DMS153 (cell line): ENCODE results near the gene PBX3.
"Not testable (repeated sequence)": the region's sequence is repeated elsewhere in the genome, so short reads cannot be mapped to it uniquely, and the experiment has no call there.

Source experiments
- DNase-seq: peaks from one replicate; lab custom pipeline; 2025; lab: John Stamatoyannopoulos, UW

Gene PBX3

DNA sequence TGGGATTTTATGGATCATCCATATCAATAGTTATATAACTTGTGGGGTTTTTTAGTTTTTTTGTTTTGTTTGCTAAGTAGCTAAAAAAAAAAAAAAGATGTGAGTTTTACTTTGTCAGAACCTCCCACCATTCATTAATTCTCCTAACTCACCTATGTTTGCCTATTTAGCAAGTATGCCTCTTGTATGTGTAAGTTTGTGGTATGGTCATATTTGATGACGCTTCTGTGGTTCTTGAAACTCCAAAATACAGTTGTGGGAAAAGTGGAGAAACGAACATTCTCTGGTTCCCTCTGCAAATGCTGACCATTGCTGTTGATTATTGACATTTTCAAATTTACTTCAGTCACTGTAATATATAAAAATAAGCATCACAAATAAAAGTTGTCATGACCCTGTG, 75.7 kb downstream of the PBX3 start:
- no peak for DNase-seq

DNA sequence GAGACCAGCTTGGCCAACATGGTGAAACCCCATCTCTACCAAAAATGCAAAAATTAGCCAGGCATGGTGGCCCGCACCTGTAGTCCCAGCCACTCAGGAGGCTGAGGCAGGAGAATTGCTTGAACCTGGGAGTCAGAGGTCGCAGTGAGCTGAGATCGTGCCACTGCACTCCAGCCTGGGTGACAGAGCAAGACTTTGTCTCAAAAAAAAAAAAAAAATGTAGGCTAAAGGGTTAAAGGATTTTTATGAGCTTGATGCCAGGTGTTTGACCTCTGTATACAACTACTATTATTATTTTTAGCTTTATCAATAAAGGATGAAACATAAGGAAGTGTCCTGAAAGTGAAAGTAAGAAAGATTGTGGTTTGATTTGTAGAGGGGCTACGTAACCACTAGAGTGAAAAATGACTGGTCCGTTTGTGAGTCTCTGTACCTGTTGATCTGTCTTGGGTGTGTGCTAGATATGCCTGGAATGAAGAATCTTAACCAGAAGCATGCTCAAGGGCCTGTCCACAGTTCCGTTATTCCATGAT, 76.8 kb downstream of the PBX3 start:
- not testable (repeated sequence) for DNase-seq

DNA sequence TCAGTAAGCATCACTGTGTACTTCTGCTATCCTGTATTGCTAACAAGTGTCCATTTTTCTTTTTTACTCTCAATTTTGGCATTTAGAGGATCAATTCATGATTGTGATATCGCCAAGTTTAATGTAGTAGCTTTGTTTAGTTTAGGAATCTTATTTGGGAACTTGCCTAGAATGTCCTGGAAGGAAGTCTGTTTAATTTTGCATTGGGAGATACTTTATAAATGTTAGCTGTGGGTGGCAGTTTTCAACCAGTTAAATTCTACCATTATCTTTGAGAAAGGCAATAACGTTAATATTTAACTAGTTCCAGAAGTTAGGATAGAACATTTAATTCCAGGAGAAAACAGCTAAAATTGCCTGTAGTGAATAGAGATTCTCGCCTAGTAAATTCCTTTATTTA, 78.6 kb downstream of the PBX3 start:
- no peak for DNase-seq

DNA sequence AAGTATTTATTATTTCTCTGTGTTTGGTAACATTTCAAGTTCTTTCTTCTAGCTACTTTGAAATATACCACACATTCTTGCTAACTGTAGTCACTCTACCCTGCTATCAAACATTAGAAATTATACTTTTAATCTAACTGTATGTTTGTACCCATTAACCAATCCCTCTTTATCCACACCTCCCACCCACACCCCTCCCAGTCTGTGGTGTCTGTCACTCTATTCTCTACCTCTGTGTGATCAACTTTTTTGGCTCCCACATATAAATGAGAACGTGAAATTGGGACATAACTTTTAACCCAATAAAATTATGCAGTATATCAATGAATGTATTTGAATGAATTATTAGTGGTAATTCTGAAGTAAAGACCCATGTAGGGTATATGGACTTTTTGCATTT, 79.7 kb downstream of the PBX3 start:
- DNase-seq = no peak

DNA sequence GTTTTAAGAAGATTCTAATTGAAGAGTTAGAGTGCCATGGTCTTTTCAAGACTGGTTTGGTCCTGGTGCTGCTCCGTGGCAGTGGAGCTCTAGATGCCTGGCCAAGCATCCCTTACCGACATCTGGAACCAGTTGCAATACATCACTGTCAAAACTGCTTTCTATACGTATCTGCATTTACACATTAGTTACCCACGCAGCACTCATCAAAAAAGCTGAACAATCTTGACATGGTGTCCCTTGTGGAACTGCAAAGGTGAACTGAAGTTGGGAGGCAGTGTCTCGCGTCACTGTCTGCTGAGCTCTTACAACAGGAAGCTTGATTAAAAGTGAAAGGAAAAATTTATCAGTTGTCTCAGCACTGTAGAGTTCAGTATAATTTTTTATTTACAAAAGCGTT, 82.6 kb downstream of the PBX3 start:
- no peak for DNase-seq

DNA sequence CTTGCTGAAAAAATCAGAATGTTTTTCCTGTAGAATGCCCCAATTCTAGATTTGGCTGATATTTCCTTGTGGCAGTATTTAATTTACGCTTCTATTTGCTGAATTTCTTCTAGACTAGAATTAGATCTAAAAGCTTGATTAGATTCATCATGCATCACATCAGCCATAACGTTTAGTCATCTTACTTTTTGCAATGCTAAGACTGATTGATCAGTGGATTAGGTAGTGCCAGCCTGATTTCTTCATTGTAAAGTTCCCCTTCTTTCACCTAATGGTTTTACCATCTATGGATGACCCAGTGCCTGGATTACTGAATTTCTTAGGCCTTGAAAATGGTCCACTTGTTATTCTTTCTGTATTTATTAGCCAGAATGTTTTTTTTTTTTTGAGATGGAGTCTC, 83.9 kb downstream of the PBX3 start:
- no peak for DNase-seq

DNA sequence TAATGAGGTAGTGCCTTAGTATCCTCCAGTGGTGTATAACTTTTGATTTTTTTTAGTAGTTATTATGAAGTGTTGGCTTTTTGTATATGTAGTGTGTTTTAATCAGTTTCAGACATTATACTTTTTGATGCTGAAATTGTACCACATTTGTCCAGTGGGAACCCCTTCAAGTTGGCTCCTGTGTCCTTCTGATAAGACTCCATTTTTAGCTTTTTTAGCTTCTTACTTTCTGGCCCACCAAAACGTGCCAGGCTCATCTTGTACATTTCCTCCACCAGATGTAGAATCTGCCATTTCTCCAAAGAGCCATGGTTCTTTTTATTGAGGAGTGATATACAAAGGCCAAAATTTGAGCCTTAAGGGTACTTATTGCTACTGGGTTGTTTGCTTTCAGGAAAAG, 84.4 kb downstream of the PBX3 start:
- DNase-seq = no peak

DNA sequence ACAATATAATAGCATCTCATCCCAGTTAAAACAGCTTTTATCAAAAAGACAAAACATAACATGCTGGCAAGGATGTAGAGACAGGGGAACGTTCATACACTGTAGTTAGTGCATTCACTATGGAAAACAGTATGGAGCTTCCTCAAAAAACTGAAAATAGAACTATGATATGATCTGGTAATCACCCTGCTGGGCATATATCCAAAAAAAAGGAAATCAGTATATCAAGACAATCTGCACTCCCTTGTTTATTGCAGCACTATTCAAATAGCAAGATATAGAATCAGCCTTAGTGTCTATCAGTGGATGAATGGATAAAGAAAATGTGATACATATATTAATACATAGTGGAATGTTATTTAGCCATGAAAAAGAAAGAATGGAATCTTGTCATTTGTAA, 88.5 kb downstream of the PBX3 start:
- no peak for DNase-seq

DNA sequence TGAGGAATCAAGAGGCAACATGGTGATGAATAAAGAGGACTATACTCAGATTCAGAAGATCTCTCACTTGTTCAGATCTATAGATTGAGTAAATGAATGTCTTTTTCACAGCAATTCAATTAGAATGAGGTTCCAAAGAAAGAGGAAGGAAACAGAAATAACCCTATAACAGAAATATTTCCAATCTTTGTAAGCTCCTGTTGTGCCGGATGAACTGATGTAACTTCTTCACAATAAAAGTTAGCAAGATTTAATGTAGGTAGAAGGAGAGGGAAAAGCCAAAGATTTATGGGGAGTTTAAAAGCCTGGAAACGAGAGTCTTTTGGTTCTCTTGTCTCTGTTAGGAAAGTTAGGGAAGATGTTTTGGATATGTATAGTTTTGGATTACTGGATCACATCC, 92.1 kb downstream of the PBX3 start:
- no peak for DNase-seq

DNA sequence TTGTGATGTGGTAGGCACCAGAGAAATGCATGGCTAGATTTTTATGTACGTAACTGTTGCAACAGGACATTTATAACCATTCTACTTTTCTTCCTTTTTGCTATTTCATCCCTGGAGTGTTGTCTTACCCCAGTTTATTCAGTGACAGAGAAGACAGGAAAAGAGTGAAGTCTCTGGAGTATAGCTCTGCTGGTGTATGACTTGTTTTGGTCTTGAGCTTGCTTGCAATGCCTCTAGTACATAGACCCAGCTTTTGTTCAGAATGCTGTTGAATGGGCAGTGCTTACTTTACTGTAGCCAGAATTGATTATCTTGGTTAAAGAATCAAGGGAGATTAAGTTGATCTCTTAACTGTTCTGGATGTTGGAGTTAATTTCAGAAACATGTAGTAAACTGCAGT, 94.3 kb downstream of the PBX3 start:
- DNase-seq = no peak

DNA sequence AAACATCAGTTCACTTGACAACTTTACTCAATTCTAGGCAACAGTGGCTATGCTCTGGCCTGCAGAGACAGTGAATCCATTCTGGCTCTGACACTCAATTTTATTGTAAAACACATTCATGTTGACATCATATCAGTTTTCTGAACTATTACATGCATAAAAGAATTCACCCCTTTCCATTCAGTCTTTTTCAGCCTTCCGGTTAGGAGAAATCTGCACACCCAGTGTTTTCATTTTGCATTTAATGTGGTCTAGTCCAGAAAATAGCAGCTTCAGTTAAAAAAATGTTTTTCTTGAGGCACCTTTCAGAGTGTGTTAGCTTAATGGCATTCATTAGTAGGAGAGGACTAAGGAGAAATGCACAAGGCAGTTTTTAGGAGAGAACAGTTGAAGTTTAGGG, 95.1 kb downstream of the PBX3 start:
- DNase-seq = no peak

DNA sequence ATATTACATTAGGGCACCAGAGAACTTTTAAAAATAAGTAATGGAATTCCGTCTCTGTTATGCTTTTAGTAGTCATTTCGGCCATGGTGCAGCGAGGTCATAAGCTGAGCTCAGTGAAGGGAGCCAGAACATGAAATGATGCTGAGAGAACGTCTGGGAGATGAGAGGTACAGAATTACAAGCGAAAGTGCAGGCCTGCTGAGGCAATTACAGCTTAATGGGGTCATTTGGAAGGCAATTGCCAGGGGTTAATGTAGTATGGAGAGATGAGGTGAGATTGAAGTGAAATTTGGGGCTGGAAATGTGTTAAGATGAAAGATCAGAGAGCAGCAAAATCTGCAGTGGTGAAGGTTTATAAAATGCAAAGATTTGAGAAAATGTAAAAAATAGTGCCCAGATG, 96.5 kb downstream of the PBX3 start:
- no peak for DNase-seq

DNA sequence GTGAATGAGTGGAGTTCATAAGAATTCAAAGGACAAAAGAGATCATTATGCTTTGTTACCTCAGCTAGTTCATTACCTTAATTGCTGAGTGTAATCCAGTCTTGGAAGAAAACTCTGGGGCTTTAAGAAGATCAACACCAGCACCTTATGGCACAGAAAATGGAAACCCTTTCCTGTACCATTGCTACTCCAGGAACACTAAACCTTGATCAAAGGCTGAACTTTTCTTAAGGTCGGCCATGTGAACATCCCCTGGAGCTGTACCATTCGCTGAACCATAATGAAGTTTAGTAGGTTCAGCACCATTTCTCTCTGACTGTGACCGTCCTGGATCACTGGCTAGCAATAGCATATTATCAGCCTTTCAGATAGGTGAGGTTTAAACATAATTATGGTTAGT, 97.4 kb downstream of the PBX3 start:
- no peak for DNase-seq

DNA sequence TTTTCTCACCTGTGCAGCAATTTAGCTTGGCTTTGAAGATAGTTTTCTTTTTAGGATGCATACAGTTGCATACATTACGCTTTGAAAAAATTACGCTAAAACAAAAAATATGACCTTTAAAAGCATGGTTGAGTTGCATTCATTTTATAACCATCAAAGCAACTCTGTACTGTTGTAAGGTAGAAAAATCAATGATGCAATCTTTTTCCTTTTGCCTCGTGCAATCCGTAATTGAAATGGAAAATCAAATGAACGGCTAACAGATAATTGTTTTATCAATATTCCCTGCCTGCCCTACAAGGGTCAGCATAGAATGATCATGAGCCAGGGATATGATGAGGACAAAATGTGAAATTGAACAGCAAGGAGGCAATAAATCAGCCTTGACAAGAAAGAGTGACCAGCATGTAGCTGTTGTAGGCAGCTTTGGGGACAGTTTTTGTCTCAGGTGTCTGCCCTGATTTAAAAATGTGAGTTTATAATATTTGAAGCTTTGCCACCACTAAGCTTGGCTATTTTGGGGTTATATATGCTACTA, 98.2 kb downstream of the PBX3 start:
- no peak for DNase-seq

DNA sequence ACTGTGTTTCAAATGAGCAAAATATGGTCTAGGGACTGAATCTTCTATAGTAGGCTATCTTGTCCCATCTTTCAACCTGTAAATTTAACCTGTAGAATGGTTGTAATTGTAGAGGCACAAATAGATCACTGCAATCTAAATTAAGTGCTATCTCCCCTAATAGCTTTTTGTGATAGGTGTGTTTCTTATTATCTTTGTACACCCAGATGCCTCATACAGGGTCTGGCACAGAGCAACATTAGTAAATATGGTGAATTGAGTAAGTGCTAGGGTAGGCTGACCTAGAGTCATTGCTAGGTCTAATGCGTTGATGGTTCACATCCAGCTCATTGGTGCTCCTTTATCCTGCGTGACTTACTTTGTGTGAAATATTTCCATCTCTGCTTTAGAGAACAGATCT, 100.6 kb downstream of the PBX3 start:
- no peak for DNase-seq

DNA sequence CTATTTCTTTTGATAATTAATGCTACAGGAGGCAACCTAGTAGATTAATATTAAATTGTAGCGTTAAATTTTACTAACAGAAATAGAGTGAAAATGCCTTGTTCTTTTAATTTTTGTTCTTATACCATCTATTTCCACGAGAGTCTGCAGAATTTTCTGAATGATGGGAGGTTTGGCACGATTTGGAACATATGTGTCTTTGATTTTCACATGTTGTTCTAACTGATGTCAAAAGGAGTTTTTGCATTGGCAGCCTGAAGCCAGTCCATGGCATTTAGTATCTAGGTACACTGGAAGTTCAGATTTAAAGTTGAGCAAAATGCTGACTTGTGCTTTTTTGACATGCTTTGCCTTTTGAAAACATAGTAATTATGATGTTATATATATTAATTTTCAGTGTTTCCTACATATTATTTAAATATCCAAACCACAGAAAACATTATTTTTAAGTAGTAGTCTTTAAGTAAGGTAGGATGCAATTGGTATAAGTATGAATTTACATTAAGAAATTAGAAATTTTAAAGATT, 103.0 kb downstream of the PBX3 start:
- no peak for DNase-seq

DNA sequence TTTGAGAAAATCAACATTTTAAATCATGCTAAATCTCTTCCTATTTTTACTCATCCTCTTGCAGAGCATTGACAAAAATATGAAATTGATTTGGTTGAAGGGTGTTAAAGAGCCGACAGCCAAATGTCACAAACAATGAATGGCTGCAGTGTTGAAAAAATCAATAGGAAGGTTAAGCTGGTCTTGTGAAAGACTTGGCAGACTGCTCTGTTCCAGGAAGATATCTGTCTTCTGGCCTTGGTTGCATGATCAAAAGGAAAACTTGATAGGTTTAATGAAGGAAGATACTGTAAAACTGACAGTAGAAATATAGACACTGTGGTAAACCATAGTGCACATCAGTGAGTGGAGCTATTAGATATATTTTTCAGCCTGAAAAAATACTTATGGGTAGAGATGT, 103.6 kb downstream of the PBX3 start:
- no peak for DNase-seq

DNA sequence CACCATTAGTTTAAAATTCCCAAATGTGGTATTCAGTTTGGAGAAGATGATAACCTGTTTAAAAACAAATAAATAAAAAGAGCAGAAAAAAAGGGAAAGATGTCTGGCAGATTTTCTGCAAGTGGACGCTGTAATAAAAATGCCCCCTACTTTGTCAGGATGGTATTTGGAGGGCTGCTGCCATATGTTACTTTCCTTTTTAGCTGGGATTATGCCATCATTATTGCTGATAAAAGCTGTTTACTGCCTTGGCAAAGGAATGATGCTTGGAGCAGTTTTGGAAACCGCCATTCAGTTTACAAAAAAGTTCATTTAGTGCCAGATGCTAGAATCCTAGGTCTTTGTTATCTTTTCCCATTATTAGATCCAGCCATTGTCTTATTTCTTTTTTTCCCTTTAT, 104.8 kb downstream of the PBX3 start:
- DNase-seq = no peak

DNA sequence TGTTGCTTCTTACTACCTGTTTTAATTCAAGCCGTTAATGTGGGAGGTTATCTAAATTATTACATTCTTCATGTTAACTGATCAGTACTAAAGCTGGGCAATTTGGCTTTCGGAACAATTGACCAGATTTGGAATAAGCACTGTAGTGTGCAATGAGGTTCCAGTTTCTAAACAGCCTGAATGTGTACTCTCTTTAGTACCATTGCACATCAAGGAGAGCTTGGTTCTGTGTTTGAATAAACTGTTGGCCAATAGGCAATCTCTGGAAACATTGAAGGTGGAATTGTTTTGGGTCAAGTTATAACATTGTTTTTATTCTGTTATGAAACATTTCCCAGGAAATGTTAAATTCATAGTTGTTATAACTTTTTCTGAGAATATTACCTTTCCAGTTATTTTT, 105.2 kb downstream of the PBX3 start:
- DNase-seq = no peak

DNA sequence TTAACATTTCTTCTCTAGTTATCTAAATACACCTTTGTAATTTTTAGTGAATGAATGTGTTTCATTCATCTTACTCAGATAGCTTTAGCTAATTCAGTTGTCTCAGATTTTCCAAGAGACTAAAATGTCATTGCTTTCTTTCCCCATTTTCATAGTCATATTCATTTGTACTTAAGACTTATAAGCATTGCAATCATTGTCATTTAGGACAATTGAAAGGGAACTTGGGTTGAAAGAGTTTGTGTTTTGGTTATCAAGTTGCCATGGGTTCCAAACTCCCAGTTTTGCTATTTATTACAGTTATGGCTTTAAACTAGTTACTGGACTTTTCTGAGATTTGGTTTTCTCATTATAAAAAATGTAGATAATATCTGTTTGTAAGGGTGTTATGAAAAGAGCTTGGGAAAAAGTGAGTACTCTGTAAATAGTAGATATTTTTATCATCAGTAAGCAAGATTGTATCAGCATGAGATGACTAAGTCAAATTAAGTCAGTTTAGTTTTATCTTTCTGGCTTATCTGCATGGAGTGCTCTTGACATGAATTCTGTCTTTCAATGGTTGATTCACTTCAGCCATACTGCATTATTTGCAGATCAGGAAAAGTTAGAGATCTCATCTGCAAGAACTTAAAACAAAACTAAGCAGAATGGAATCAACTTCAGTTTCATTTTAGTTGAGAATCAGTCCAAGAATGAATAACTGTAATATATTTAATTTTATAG, 107.5 kb downstream of the PBX3 start:
- no peak for DNase-seq

DNA sequence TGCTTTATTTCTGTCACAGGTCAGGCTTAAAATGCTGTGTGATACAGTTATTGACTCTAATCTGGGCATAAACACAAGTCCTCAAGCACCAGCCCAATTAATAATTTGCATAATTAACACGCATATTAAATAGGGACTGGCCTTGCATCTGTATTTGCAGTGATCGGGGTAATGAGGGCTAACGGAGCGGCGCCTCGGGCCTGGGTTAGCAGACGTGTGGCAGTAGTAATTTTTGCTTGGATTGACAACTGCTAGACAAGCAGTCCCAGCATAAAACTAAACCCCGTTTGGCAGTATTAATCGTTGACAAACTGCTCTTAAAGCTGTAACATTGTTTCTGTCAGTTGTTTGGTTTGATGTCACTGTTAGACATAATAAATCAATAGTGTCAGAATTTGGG, 109.2 kb downstream of the PBX3 start:
- no peak for DNase-seq

DNA sequence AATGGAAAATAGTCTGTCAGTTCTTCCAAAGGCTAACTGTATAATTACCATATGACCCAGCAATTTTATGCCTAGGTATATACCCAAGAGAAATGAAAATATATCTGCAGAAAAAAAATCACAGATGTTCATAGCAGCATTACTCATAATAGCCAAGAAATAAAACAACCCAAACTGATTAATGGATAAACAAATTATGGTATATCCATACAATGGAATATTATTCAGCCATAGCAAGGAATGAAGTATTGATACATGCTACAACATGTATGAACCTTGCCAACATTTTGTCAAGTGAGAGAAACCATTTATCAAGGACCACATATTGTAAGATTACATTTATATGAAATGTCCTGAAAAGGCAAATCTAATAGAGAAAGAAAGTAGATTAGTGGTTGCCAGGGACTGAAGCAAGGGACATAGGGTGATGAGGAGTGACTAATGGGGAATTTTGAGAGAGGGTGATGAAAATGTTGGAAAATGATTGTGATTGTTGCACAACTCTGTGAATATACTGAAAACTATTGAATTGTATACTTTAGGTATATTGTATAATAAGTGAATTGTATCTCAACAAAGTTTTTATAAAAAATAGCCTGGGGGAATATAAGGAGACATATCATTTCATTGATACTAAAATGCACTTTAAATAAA, 114.4 kb downstream of the PBX3 start:
- no peak for DNase-seq

DNA sequence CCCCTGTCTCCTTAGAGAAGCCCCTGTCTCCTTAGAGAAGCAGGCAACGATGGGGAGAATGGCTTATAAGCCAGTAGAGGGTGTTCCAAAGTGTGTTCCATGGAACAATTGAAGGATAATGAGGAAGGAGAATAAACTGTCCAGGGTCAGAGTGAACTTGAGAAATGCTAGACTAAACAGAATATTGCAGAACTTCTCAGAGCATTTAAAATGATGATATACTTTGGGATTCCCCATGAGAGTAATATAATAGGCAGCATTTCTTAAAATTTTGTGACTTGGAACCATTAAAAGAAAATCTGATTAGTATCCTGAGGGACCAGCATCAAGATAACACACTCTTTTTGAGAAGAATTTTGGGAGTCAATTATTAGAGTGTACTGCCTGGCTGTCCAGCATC, 116.8 kb downstream of the PBX3 start:
- no peak for DNase-seq
